DND-41 (cell line): Measurements from ENCODE around the gene NRXN3.

Source experiments
- EZH2 ChIP-seq: IDR thresholded peaks from 3 replicates; pipeline ENCODE4 v1.6.1; 2012; ENCODE audit warnings: borderline replicate concordance, low read depth, mild to moderate bottlenecking, moderate library complexity, low read length, inconsistent platforms; ENCODE audit not compliant: severe bottlenecking
- TF ChIP-seq, protein P1 (sequence below): IDR thresholded peaks from 2 replicates; pipeline ENCODE4 v1.5.1; 2012; ENCODE audit warnings: borderline replicate concordance, low read length, moderate library complexity, mild to moderate bottlenecking; ENCODE audit not compliant: poor library complexity, severe bottlenecking; ENCODE audit errors: extremely low read depth

DNA sequence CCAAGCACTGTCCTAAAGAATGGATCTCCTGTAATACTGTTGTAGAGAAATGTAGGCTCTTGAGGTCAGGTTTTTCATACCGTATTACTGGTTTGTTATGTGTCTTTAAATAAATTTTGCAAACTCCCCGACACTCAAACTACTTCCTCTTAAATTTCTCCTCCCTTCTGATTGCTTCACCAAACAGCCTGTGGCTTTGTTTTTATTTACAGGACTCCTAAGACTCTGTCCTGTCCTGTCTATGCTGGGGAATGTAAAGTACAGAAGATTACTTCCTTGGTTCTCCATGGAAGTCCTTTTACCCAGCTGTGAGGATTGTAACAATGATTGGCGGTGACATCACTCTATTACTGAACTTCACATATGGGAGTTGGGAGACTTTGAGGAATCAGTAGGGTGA lies 1167.6 kb downstream of the NRXN3 start:
- TF ChIP-seq, protein P1, sequence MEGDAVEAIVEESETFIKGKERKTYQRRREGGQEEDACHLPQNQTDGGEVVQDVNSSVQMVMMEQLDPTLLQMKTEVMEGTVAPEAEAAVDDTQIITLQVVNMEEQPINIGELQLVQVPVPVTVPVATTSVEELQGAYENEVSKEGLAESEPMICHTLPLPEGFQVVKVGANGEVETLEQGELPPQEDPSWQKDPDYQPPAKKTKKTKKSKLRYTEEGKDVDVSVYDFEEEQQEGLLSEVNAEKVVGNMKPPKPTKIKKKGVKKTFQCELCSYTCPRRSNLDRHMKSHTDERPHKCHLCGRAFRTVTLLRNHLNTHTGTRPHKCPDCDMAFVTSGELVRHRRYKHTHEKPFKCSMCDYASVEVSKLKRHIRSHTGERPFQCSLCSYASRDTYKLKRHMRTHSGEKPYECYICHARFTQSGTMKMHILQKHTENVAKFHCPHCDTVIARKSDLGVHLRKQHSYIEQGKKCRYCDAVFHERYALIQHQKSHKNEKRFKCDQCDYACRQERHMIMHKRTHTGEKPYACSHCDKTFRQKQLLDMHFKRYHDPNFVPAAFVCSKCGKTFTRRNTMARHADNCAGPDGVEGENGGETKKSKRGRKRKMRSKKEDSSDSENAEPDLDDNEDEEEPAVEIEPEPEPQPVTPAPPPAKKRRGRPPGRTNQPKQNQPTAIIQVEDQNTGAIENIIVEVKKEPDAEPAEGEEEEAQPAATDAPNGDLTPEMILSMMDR, result no peak
- no peak for TF ChIP-seq EZH2
